DMS53 treated with DMSO at 0.1 percent for 48 hours (cell line): Measurements from ENCODE around the gene OBSCN.

ENCODE experiments used
- DNase-seq: peaks from one replicate; lab custom pipeline; 2025; ENCODE audit not compliant: unreplicated experiment; lab: John Stamatoyannopoulos, UW

The OBSCN gene

DNA sequence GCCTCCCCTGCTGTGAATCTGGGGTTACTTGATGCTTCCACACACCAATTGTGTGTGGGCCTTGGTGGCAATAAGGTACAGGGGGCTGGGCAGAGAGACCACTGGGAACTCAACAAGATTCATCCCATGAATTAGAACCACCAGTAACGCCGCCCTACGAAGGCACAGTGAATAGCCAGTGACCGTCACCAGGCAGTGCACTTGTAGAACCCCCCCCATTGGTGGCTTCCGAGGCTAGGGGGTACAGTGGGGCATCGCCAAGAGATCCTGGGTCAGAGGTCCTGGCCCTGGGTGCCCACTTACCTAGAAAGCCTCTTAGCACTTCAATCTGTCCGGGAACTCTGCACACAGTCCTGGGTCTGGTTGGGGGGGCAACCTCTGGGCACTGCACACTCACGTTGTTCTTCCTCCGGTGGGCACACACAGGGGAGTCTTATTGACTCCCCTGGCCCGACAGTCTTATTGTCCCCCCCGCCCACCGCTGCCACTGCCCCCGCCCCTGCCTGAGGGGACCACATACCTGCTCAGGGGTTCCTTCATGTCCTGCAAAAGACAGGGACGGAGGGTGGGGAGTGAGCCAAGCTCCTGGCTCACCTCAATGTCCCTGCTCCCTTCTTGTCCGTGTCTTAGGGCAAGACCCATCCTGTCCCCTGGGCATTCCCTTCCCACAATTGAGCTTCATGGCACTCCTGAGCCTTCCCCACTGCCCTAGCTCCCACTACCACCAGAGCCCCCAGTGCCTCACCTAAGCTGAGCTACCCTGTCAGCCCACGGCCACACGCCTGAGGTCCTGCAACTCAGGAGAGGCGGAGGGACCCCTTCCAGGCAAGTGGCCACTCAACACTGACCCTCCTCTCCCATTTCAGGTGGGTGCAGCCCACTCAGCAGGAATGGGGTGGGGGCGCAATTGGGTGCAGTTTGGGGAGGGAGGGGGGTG lies 201.3 kb downstream of the OBSCN start:
- DNase-seq: no peak

DNA sequence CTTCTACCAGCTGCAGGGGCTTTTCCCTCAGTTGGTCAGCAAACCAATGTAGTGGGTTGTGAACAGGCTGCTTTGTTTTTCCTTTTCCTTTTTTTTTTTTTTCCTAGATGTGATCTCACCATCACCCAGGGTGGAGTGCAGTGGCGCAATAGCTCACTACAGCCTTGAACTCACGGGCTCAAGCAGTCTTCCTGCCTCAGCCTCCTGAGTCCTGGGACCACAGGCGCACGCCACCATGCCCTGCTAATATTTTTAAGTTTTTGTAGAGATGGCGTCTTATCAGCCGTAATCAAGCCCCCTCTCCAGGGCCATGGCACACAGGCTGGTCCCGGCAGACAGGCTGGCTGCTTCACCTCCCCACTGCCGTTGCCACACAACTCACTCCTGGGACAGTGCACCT lies 202.2 kb downstream of the OBSCN start:
- no peak for DNase-seq

- DNase-seq: no peak
Measured at GRCh38 chr1:228410671-228411070, 202.8 kb downstream of the OBSCN start.

DNA sequence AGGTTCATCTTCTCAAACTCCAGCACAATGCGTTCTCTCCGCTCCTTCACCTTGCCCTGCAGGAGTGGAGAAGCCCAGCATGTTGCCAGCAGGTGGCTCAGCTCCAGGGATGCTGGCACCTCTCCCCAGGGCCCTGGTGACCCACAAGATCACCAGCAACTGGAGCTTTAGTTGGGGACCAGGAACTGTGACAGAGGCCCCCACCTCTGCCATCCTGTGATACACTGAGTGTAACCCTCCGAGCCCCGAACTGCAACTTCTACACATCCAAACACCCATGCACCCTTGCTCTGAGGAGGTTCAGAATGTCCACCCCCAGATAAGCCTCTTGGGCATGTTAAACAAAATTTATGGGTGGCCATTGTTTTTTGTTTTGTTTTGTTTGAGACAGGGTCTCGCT lies 203.3 kb downstream of the OBSCN start:
- DNase-seq: no peak

GRCh38 chr1:228411548-228412430 lies 203.9 kb downstream of the OBSCN start:
- no peak for DNase-seq

GRCh38 chr1:228413241-228414010 lies 205.6 kb downstream of the OBSCN start:
- no peak for DNase-seq

- no peak for DNase-seq
Measured at GRCh38 chr1:228414511-228415211, 206.8 kb downstream of the OBSCN start.

GRCh38 chr1:228415221-228415620 lies 207.4 kb downstream of the OBSCN start:
- no peak for DNase-seq

DNA sequence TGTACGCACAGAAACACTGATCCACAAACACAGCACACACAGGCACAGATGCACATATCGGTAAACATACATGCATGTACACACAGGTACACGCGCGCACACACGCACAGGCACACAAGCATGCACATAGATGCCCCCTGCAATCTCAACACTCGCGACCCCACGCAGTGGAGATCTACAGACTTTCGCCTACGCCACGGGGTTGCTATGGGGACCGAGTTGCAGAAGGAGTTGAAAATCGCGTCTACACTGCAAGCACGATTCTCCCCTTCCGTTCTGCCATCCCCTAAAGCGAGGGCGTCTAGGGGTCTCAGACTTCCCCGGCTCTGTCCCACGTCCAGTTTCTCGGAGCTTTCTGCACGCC lies 208.0 kb downstream of the OBSCN start:
- DNase-seq: no peak

- DNase-seq: no peak
Measured at GRCh38 chr1:228416217-228416933, 208.5 kb downstream of the OBSCN start, which contains the start of gene TRIM17. TRIM17 (minus strand) TSS chr1:228416861; CDS start chr1:228415072, 1,789 bp downstream.

- no peak for DNase-seq
Measured at GRCh38 chr1:228417061-228417460, 209.2 kb downstream of the OBSCN start.

DNA sequence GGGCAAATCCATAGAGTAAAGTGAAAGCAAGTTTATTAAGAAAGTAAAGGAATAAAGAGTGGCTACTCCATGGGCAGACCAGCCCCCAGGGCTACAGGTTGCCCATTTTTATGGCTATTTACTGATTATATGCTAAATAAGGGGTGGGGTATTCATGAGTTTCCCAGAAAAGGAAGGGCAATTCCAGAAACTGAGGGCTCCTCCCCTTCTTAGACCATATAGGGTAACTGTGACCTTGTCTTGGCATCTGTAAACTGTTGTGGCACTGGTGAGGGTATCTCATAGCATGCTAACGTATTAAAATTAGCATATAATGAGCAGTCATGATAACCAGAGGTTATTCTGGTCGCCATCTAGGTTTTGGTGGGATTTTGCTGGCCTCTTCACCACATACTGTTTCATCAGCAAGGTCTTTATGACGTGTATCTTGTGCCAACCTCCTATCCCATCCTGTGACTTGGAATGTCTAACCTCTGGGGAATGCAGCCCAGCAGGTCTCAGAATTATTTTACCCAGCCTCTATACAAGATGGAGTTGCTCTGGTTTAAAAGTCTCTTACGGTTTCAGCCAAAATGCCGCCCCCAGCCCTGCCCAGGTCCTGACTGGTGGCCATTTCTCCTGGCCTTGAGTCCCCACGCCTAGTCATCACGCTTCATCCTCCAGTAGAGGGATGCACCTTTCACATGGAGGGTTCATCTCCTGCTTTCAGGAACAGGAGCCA lies 209.8 kb downstream of the OBSCN start:
- no peak for DNase-seq

DNA sequence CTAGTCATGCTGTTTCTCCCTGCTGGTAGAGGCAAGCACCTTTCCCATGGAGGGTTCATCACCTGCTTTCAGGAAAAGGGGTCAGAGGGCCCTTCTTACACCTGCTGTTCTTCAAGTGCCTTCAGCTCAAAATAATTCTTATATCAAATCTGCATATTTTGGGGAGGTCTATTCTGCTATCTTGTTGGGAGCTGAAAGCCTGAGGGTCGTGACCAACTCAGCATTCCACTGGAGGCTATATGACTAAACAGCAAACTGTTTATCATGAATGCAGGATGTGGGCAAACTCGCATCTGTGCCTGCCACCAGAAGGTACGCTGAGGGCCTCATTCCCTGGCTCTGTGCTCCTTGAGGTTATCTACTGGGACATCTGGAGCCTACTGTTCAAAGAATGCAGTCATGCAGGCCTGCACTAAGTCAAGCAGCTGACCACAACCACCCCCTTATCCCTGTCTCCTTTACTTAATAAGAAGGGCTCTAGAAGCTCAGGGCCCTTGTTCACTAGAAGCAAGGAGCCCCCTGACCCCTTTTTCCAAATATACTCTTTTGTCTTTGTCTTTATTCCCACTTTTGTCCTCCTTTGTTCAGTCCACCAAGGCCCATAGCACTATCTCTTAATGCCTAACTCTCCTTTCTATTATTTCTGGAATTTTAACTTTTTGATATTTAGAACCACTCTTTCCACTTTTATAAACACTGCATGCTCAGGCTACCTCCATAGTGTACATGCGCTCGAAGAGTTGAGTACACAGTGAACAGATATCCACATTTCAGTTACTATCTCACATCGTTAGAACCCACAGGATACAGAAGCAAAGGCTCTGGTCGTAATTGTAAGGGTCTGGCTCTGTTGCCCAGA lies 213.4 kb downstream of the OBSCN start:
- no peak for DNase-seq

DNA sequence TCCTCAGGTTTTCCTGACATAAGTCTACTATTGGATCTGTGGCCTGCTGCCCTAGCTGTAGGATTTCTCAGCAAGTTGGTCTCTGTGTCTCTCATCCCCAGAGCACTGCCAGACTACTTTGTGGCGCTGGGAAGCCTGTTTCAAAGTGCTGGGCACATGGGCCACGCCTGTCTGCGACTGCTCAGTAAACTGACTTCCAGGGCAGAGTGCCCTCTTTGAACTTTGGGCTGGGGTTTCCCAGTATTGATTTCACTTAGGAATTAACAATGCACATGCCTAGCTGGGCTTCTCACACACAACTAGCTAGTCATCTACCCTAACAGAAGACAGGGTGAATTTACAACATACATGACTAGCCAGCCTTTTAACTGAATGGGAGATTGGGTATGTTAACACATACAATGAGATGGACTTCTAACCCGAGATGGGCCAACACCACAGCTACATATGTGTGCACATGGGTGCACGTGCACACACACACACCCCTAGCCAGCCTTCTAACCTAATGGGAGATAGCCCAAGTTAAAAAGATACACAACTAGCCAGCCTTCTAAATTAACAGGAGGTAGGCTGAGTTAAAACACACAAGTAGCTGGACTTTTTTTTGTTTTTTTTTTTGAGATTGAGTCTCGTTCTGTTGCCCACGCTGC lies 215.7 kb downstream of the OBSCN start:
- DNase-seq: no peak

- DNase-seq: no peak
Measured at GRCh38 chr1:228424685-228425660, 217.1 kb downstream of the OBSCN start.

- no peak for DNase-seq
Measured at GRCh38 chr1:228426518-228427175, 218.8 kb downstream of the OBSCN start.
